ENCODE data around the gene TM4SF4.

The TM4SF4 gene

GRCh38 chr3:149515249-149515648 lies 40.8 kb downstream of the TM4SF4 start:
- no peak for DNase-seq

DNA sequence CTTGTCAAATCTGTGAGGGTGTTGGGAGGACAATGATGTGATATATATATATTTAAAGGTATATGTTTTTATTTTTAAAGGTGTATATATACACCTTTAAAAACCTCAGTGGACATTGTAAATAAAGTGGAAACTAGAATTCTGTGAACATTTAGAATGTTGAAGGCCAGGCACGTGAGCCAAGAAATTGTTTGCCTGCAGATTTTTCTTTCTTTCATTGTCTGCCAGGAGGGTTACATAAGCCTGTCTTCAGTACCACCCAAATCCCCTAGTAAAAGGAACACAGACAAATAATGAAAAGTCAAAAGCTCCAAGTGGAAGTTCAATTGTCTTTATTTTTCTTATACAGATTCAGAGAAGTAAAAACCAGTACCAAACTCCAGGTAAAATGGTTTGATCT lies 42.4 kb downstream of the TM4SF4 start:
- no peak for DNase-seq

GRCh38 chr3:149519912-149520311 lies 45.4 kb downstream of the TM4SF4 start:
- DNase-seq = no peak

DNA sequence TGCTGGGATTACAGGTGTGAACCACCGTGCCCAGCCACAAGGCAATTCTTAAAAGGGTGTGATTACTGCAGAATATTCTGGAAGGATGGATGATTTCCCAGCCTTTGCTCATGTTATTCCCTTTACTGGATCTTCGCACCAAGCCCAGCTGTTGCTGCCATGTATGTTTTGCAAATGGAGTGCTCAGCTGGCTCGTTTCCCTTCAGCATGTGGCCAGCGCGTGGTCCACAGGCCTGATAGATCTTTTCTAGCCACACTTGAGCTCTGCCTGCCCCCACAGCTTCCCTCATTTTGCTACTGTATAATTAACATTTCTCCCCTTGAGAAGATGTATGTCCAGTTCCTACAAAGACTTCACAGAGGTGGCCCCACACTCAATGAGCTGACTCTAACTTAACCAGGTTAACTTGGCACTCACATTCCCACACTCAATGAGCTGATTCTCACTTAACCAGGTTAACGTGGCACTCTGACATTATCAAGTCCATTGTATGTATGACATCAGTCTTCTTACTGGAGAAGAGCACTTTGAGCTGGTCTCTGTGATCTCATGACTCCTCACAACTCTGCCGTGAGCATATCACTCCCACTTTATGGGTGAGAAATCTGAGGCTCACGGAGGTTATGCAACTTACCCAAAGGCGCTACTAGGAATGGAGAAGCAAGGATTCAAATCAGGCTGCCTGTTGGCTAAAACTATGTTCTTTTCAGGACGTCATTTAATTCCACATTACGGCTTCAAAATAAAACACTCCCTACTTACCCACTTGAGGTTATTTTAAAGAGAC lies 49.2 kb downstream of the TM4SF4 start:
- no peak for DNase-seq

GRCh38 chr3:149527531-149528339 lies 53.2 kb downstream of the TM4SF4 start:
- no peak for DNase-seq

DNA sequence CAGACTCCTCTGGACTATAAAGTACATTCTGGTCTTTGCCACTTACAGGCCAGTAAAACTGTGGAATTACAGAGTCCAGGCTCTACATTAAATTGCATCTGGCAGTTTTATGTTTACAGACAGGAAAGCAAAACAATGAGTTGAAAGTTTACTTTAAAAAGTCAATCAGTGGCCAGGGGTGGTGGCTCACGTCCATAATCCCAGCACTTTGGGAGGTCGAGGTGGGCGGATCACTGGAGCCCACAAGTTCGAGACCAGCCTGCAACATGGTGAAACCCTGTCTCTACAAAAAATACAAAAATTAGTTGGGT lies 53.8 kb downstream of the TM4SF4 start:
- no peak for DNase-seq

DNA sequence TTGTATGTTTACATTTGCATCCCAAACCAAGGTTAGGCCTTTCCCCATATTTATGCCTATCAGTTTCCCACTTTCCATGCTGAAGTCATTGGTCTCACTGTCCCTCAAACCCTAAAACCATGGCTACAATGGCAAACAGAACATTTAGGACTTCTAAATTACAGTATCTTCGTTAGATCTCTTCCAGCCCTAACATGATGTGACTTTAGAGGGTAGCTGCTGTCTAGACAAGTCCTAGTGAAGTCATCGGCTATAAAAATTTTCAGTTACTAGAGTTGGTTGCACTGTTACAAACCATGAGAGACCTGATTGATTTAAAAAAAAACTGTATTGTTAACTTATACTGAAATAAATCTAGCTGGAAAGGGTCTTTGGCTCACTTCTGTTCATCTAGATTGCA lies 54.6 kb downstream of the TM4SF4 start:
- DNase-seq = no peak

DNA sequence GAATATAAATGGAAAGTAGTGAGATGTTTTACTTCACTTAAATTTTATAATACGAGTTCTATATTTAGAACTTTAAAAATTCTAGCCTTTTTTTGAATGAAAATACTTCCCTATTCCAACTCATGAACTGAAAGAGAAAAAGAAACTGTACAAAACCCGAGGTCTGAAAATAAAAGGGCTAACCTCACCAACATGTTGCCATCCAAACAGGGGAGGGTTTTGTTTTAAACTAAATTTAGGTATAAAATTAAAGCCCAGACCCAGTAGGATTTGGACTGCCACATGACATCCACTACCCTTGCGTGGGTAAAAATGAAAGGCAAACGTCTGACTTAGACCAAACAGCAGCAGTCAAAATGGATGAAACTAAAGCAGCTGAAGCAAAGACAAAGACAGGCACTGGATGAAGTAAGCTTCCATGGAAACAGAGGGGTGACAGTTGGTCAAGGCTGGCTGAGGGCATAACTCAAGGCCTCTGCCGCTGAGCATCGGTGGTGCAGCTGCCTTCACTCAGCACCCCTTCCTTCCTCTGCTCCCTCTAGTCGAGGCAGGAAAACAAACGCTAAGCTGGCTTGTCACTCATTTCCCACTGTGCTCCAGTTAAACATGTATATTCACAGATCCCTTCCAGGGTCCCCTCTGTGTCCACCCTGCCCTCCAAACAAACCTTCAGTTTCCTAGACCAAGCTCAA lies 58.1 kb downstream of the TM4SF4 start:
- peak; percentile 69 for DNase-seq

DNA sequence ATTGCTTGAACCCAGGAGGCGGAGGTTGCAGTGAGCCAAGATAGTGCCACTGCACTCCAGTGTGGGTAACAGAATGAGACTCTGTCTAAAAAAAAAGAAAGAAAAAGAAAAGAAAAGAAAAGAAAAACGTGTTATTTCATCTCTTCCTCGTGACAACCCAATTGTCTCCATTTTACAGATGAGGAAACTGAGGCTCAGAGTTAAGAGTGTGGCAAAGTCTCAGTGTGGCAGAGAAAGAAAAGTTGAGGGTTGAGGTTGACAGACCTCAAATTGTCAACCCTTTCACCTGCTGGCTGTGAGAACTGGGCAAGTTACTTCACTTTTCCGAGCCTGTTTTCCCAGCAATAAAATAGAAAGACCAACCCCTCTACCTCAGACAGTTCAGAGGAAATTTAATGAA lies 59.6 kb downstream of the TM4SF4 start:
- DNase-seq = no peak

DNA sequence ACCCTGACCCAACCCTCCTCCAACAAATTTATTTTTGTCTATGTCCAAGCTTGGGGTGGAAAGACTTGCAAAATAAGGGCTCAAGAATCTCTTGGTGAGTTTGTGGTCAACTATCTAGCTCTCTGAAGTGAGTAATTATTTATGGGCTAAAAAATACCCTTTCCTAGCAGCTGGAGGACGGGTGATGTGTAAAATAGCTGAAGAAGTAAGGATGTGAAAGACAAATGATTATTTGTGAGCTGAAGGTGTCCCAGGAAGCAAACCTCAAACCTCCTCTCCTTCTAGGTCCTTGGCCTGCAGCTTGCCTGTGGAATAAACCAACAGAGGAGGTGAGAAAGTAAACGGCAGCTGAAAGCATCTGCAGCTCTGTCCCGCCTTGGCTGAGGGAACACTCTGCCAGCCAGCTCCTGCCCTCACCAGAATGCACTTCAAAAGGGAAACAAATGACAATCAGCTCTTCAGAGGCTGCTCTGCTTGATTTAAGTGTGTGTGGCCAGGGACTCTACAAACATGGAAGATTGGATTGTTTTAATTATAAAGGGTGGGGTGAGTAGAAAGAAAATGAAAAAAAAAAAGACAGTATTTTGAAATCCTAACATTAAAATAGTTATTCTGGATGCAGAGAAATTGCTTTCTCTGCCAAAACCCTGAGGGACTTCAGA lies 60.3 kb downstream of the TM4SF4 start:
- DNase-seq = no peak

GRCh38 chr3:149535333-149535685 lies 60.8 kb downstream of the TM4SF4 start:
- DNase-seq = no peak

DNA sequence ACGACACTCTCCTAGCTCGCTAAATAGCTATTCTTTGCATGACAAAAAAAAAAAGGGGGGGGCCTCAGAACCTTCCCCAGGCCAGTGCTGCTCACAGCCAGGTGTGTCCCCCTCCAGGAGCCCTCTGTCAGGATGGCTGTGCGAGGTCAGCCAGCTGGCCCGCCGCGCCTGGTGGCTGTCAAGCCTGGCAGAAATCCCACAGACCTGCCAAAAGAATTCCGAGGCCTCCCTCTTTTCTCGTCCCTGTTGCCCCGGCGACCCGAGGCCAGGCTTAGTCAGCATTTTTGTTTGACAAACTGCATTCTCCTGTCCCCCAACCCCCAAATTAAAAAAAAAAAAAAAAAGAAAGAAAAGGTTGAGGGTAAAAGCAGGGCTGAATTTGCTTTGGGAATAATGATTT lies 61.9 kb downstream of the TM4SF4 start:
- DNase-seq = peak; percentile 75

- DNase-seq = no peak
Observed at GRCh38 chr3:149538371-149538770, 63.9 kb downstream of the TM4SF4 start.

DNA sequence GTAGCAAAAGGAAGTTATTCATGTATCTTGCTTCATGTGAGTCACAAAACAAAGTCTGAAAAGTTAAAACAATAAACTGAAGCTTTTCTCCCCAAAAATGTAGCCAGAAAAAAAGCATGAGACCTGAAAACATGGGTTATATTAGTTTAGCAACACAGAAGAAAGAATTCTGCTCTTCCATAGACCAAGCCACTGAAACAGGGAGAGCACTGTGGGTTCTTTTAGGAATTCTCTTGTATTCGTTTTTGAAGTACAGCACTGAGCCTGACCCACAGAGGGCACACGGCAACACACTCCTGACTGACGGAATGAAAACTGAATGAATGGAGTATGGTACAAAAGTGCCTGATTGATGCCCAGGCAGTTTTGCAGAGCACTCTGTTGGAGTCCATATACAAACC lies 66.6 kb downstream of the TM4SF4 start:
- DNase-seq = no peak

GRCh38 chr3:149542375-149543312 lies 68.1 kb downstream of the TM4SF4 start:
- no peak for DNase-seq

DNA sequence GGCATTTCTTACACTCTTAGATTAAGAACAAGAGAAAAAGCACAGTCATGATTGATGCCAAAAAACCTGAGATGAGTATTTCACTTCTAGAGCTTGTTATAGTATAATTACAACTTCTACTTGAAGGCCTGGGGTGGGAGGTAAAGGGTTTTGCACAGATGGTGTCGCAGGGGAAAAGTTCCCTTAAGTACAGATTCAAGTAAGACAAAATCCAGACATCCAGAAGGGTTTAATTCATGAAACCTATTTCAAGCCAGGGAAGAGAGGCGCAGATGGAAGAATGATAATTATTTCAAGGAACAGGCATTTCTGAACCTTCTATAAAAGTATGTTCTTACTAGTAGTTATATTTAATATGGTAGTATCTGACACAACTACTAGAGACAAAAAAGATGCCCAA lies 70.6 kb downstream of the TM4SF4 start:
- DNase-seq = no peak

DNA sequence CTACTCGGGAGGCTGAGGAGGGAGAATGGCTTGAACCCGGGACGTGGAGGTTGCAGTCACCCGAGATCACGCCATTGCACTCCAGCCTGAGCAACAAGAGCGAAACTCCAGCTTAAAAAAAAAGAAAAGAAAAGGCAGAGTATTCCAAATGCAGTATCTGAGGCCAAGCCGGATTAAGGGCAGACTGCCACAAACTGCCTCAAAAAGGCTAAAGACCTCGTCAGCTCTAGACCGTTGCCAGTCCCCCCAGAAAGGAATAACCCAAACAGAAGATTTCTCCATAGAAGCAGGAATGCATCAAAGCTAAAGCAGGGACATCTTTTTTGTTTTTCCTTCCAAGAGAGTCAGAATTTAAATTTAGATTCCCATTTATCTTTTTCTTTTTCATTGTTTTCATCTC lies 72.9 kb downstream of the TM4SF4 start:
- peak; percentile 60 for DNase-seq

DNA sequence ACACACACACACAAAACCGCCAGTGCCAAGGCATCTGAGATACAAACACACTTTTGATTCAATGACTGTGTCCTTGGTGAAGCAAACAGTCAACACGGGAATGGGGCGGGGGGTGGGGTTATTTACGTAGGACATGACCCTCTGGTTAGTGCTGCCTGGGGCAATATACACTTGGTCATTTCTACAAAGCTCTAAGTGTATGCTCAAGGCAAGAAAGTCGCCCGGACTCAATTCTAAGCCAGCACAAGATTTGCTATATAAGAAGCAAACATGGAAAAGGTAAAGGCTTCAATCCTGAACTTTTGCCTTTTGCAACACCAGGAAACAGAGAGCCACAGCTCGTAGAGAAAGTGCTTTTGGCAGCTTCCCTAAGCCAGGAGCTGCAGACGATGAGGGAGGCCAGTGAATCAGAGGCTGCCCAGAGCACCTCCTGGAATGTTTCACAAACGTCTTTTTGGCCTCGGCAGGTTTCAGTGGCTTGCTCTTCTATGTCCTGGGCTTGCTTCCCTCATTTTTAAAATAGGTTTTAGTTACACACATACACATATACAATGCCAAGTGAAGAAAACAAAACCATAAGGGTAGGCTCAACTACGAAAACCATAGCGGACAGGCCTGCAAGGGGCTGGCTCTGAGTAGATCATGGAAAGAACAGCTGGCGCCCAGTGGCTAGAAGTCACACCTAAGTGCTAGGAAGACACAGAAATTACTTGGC lies 73.6 kb downstream of the TM4SF4 start:
- no peak for DNase-seq

DNA sequence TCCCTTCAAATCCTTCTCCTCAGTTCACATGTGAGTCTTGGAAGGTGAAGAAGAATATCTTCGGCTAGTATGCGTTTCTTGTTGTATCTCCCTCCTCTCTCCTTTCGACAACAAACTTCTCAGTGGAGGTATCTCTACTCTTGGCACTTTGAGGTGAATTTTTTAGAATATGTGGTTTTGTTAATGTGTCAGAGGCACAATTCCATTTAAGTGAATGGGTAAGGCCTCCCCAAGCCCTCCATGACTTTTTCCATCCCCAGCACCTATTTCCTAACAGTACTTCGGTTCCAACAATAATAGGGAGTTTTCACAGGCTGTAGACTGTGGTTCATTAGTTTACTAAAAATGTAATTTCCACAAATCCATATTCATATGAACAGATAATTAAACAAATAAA lies 74.2 kb downstream of the TM4SF4 start:
- no peak for DNase-seq

DNA sequence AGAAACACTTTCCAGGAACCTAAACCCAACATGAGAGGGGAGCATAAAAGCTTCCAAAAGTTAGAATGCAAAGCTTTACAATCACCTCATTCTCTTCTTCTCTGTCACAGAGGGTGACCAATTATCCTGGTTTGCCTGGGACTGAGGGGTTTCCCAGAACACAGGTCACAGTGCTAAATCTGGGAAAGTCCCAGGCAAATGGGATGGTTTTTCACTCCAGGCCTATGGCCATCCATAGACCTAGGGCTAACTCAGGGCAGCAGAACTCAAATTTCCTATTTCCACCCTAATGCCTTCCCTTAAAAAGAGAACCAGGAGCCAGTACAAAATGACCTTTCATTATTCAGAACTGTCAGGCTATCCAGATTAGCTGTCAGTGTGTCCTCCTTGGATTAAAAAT lies 77.0 kb downstream of the TM4SF4 start:
- DNase-seq = no peak

DNA sequence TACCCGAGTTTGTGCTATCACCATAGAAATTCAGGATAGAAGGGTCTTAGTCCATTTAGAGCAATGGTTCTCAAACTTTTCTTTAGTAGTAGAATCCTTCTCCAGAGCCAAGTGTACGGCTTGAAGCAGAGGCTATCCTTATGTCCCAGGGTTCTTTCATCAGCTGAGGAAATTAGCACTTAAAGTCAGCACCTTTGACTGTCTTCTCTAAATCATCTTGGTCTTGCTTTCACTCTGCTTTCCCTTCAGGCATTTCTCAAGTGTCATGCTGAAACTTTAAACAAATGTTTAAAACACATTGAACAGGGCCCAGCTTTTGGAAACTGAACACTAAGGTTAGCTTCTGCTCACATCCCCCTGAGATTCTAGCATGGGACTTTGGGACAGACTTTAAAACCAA lies 78.2 kb downstream of the TM4SF4 start:
- DNase-seq = no peak
